ENCODE results near the gene BRMS1L. TPM values are rescaled to one million over a fixed set of nuclear protein-coding genes. Genes with fewer than 3 reads are reported as not detected.

BRMS1L gene
- polyA plus RNA-seq, 1 of the 3 experiments (the other 2 are of a cell fraction), result 7.1 TPM

- peak overlapping the region; percentile 54 for H3K4me2 ChIP-seq
- H3K4me3 ChIP-seq (ENCODE audit: low read depth in 2 of 2, low read length in 1 of 2), result no peak overlapping the region
- POLR2A ChIA-PET, result no interaction called here
These were observed 53.1 kb downstream of the BRMS1L start for GRCh38 chr14:35879151-35879648.

GRCh38 chr14:35879654-35880249, 53.6 kb downstream of the BRMS1L start:
- H4K20me1 ChIP-seq (ENCODE audit: insufficient read depth), result no peaks in the 10 kb centered on the region
- no peaks in the 10 kb centered on the region for H3K79me2 ChIP-seq (ENCODE audit: insufficient read depth)
- H3K9me3 ChIP-seq, result no peaks in the 10 kb centered on the region
- H3K4me1 ChIP-seq (ENCODE audit: control insufficient read depth in 1 of 2, insufficient read depth in 2 of 2, low read depth in 1 of 2, low read length in 1 of 2), result peaks cover 7 to 16% of the 10 kb centered on the region in 2 experiments
- ChIA-PET CTCF (interaction anchor here (0.6 to 5.5 kb wide), 17 partner anchors 10 to 1063 kb away, joined by 3 to 69 read pairs (median 3); no protein-coding TSS in a partner anchor), POLR2A (no interaction called here)
- DNase-seq, result peak; percentile 39
- WGBS (ENCODE audit: low lambda C conversion rate), result 36% methylated on average over 1 of the region's 1 CpG
- no peaks in the 10 kb centered on the region for H3K9me2 ChIP-seq
- H2AFZ ChIP-seq (ENCODE audit: low read depth), result no peak overlapping the region
- no peaks in the 10 kb centered on the region for H3K36me3 ChIP-seq (replicated peaks in 1 of 2; ENCODE audit: control insufficient read depth in 1 of 2, insufficient read depth in 2 of 2, low read length in 1 of 2)
- H3F3A ChIP-seq (replicated peaks; ENCODE audit: insufficient read depth), result peaks cover 24% of the 10 kb centered on the region
- H3K27me3 ChIP-seq (ENCODE audit: insufficient read depth), result no peaks in the 10 kb centered on the region
- peak overlapping the region in 1 of 2 experiments; percentile 51; a peak in 2 of 4 replicates for H3K27ac ChIP-seq (ENCODE audit: low read depth in 2 of 2, low read length in 1 of 2)
- TF ChIP-seq RXRA (IDR thresholded peaks at IDR 0.05; ENCODE audit: borderline replicate concordance, low read depth) (no peak), EZH2phosphoT487 (IDR thresholded peaks at IDR 0.05; ENCODE audit: borderline replicate concordance, low read depth) (no peak), RAD21 (IDR thresholded peaks at IDR 0.05; ENCODE audit: low read length) (peak; percentile 67), SMC3 (IDR thresholded peaks at IDR 0.05; ENCODE audit: low read depth, low read length) (peak; percentile 24; the same call in 1 of the 2 replicates), POLR2AphosphoS5 (IDR thresholded peaks at IDR 0.05; ENCODE audit: low read depth, low read length) (no peak), ZBTB33 (IDR thresholded peaks at IDR 0.05; ENCODE audit: borderline replicate concordance, low read depth) (no peak), TAF1 (IDR thresholded peaks at IDR 0.05; ENCODE audit: borderline replicate concordance, low read depth, low read length) (no peak), GABPA (IDR thresholded peaks at IDR 0.05; ENCODE audit: low read depth) (no peak), JUND (IDR thresholded peaks at IDR 0.05) (no peak), CTCF (IDR thresholded peaks at IDR 0.05) (peak; percentile 65)
- no peak overlapping the region for H3K4me3 ChIP-seq (ENCODE audit: low read depth in 2 of 2, low read length in 1 of 2)
- H3K9ac ChIP-seq, result no peak overlapping the region
- no peak overlapping the region for H3K4me2 ChIP-seq

More at GRCh38 chr14:35879151-35879648, 53.1 kb downstream of the BRMS1L start:
- WGBS (ENCODE audit: low lambda C conversion rate), result 49% methylated on average over 2 of the region's 2 CpGs
- H3K27ac ChIP-seq (ENCODE audit: low read depth in 2 of 2, low read length in 1 of 2), result peak overlapping the region; percentile 51 to 62
- DNase-seq, result no peak
- no peaks in the 10 kb centered on the region for H3K36me3 ChIP-seq (replicated peaks in 1 of 2; ENCODE audit: control insufficient read depth in 1 of 2, insufficient read depth in 2 of 2, low read length in 1 of 2)
- no peaks in the 10 kb centered on the region for H3K79me2 ChIP-seq (ENCODE audit: insufficient read depth)
- no peaks in the 10 kb centered on the region for H3K27me3 ChIP-seq (ENCODE audit: insufficient read depth)
- TF ChIP-seq CHD2 (IDR thresholded peaks at IDR 0.05; ENCODE audit: low read length, partially characterized antibody), result no peak
- TF ChIP-seq POLR2AphosphoS5 (IDR thresholded peaks at IDR 0.05; ENCODE audit: low read depth, low read length), result no peak
- no peaks in the 10 kb centered on the region for H3K9me2 ChIP-seq
- no peaks in the 10 kb centered on the region for H3K9me3 ChIP-seq
- CTCF ChIA-PET, result interaction anchor here (0.6 to 5.5 kb wide), 15 partner anchors 11 to 1063 kb away, joined by 3 to 69 read pairs (median 3); no protein-coding TSS in a partner anchor
- H3K9ac ChIP-seq, result no peak overlapping the region
- no peak overlapping the region for H2AFZ ChIP-seq (ENCODE audit: low read depth)
- H4K20me1 ChIP-seq (ENCODE audit: insufficient read depth), result no peaks in the 10 kb centered on the region
- H3K4me1 ChIP-seq (ENCODE audit: control insufficient read depth in 1 of 2, insufficient read depth in 2 of 2, low read depth in 1 of 2, low read length in 1 of 2), result peaks cover 7 to 16% of the 10 kb centered on the region in 2 experiments
- peaks cover 24% of the 10 kb centered on the region for H3F3A ChIP-seq (replicated peaks; ENCODE audit: insufficient read depth)

All from SK-N-SH (cell line).